Progenitor cell of endocrine pancreas (in vitro differentiated cells): Measurements from ENCODE around the gene WASF2. TPM values are rescaled to one million over a fixed set of nuclear protein-coding genes. Genes with fewer than 3 reads are reported as not detected.

Experiments used
- DNase-seq: peaks from one replicate; pipeline ENCODE4 v3.0.0; 2021; ENCODE audit warnings: low spot score; ENCODE audit not compliant: unreplicated experiment
- H3K27ac Mint-ChIP-seq: 2 replicates; pipeline ENCODE4 v1.8.0; 2021; ENCODE audit warnings: mild to moderate bottlenecking, moderate library complexity, mixed read lengths
- H3K27me3 Mint-ChIP-seq: 2 replicates; pipeline ENCODE4 v1.8.0; 2021; ENCODE audit warnings: mixed read lengths
- H3K36me3 Mint-ChIP-seq: 2 replicates; pipeline ENCODE4 v1.8.0; 2022; ENCODE audit warnings: mixed read lengths; ENCODE audit not compliant: insufficient read depth
- H3K4me1 Mint-ChIP-seq: 2 replicates; pipeline ENCODE4 v1.8.0; 2021; ENCODE audit warnings: low read depth, mixed read lengths
- H3K4me3 Mint-ChIP-seq: 2 replicates; pipeline ENCODE4 v1.8.0; 2021; ENCODE audit warnings: low read depth, mild to moderate bottlenecking, moderate library complexity, mixed read lengths
- H3K9me3 Mint-ChIP-seq: 2 replicates; pipeline ENCODE4 v1.8.0; 2021; ENCODE audit warnings: low read depth, mixed read lengths
- total RNA-seq: library from RNA; stranded (reverse); gene quantifications from 2 replicates; pipeline ENCODE4 v1.2.1, GENCODE V29; 2021
- TF ChIP-seq, protein P1 (sequence below): fragments of 200-600 bp; sonication (generic); IDR thresholded peaks from one replicate; pipeline ENCODE4 v1.5.0; 2021; ENCODE audit warnings: antibody characterized with exemption, mild to moderate bottlenecking; ENCODE audit not compliant: unreplicated experiment

Gene WASF2
- total RNA-seq, 1 donor from 2014 or later, result 76.9 TPM

GRCh38 chr1:27403931-27404330 lies 86.0 kb downstream of the WASF2 start:
- H3K27ac Mint-ChIP-seq, result no peak overlapping the region
- H3K4me1 Mint-ChIP-seq, result peaks cover 2% of the 10 kb centered on the region
- no peak overlapping the region for H3K4me3 Mint-ChIP-seq

GRCh38 chr1:27403065-27403726 lies 86.8 kb downstream of the WASF2 start:
- Mint-ChIP-seq H3K27ac (no peak overlapping the region), H3K27me3 (no peaks in the 10 kb centered on the region), H3K36me3 (peaks cover 7% of the 10 kb centered on the region), H3K4me3 (no peak overlapping the region), H3K9me3 (no peaks in the 10 kb centered on the region), H3K4me1 (peaks cover 4% of the 10 kb centered on the region)
- DNase-seq, result no peak
- TF ChIP-seq, protein P1, sequence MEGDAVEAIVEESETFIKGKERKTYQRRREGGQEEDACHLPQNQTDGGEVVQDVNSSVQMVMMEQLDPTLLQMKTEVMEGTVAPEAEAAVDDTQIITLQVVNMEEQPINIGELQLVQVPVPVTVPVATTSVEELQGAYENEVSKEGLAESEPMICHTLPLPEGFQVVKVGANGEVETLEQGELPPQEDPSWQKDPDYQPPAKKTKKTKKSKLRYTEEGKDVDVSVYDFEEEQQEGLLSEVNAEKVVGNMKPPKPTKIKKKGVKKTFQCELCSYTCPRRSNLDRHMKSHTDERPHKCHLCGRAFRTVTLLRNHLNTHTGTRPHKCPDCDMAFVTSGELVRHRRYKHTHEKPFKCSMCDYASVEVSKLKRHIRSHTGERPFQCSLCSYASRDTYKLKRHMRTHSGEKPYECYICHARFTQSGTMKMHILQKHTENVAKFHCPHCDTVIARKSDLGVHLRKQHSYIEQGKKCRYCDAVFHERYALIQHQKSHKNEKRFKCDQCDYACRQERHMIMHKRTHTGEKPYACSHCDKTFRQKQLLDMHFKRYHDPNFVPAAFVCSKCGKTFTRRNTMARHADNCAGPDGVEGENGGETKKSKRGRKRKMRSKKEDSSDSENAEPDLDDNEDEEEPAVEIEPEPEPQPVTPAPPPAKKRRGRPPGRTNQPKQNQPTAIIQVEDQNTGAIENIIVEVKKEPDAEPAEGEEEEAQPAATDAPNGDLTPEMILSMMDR, result no peak

More at GRCh38 chr1:27403931-27404330, 86.0 kb downstream of the WASF2 start:
- TF ChIP-seq, protein P1, result no peak
- H3K36me3 Mint-ChIP-seq, result peaks cover 9% of the 10 kb centered on the region
- DNase-seq, result no peak
- no peaks in the 10 kb centered on the region for H3K9me3 Mint-ChIP-seq
- H3K27me3 Mint-ChIP-seq, result no peaks in the 10 kb centered on the region

GRCh38 chr1:27402349-27402754 lies 87.6 kb downstream of the WASF2 start:
- no peak for DNase-seq
- Mint-ChIP-seq H3K36me3 (peaks cover 2% of the 10 kb centered on the region), H3K27ac (peak overlapping the region; percentile 64), H3K4me3 (no peak overlapping the region), H3K27me3 (no peaks in the 10 kb centered on the region), H3K4me1 (peaks cover 4% of the 10 kb centered on the region), H3K9me3 (no peaks in the 10 kb centered on the region)
- TF ChIP-seq, protein P1, result peak; percentile 42

DNA sequence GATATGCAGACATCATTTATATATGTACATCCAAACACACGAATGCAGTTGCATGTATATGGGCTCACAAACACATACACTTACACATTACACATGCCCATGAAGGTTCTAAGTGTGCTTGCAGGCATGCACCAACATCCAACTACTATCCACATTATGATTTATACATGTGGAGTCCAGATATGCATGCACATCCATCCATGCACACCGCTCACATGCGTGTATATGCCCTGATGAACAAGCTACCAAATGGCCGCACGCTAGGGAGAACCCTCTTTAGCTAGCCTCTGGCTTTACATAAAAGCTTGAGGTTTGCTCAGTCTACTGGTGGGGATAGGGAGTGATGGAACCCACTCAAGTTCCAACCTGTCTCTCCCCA lies 89.0 kb downstream of the WASF2 start:
- no peaks in the 10 kb centered on the region for H3K27me3 Mint-ChIP-seq
- TF ChIP-seq, protein P1, result no peak
- H3K27ac Mint-ChIP-seq, result no peak overlapping the region
- no peak for DNase-seq
- H3K4me3 Mint-ChIP-seq, result no peak overlapping the region
- no peaks in the 10 kb centered on the region for H3K9me3 Mint-ChIP-seq
- H3K4me1 Mint-ChIP-seq, result peaks cover 4% of the 10 kb centered on the region
- no peaks in the 10 kb centered on the region for H3K36me3 Mint-ChIP-seq

GRCh38 chr1:27400082-27400962 lies 89.6 kb downstream of the WASF2 start:
- no peak overlapping the region for H3K27ac Mint-ChIP-seq
- DNase-seq, result no peak

More at GRCh38 chr1:27400082-27400962, 89.6 kb downstream of the WASF2 start:
- Mint-ChIP-seq H3K4me3 (no peak overlapping the region), H3K9me3 (no peaks in the 10 kb centered on the region), H3K4me1 (peaks cover 4% of the 10 kb centered on the region), H3K36me3 (no peaks in the 10 kb centered on the region), H3K27me3 (no peaks in the 10 kb centered on the region)
- TF ChIP-seq, protein P1, result no peak
